HuH-7 (cell line): Measurements from ENCODE around the gene USP53.
A peak's percentile ranks its signal among the peaks of the same experiment; 100 is the strongest.
"Not testable (repeated sequence)": the region's sequence is repeated elsewhere in the genome, so short reads cannot be mapped to it uniquely, and the experiment has no call there.

ENCODE experiments used
- DNase-seq: peaks from one replicate; pipeline ENCODE4 v3.0.0; 2011; ENCODE audit warnings: low spot score

The USP53 gene

GRCh38 chr4:119212234-119212963, at the start of gene USP53:
Gene USP53 (plus strand): TSS chr4:119212713. CDS start chr4:119239760, 27,047 bp downstream.
- DNase-seq, result peak; percentile 80

GRCh38 chr4:119165767-119166166, 46.7 kb upstream of the USP53 start:
- DNase-seq, result no peak

GRCh38 chr4:119170195-119170594, 42.3 kb upstream of the USP53 start:
- no peak for DNase-seq

- no peak for DNase-seq
These were observed 40.3 kb upstream of the USP53 start for GRCh38 chr4:119172223-119172622.

- DNase-seq, result not testable (repeated sequence)
These were observed 38.7 kb upstream of the USP53 start for GRCh38 chr4:119173729-119174361.

- DNase-seq, result no peak
These were observed 33.5 kb upstream of the USP53 start for GRCh38 chr4:119179011-119179410.

GRCh38 chr4:119184128-119184527, 28.4 kb upstream of the USP53 start:
- DNase-seq, result no peak

- no peak for DNase-seq
These were observed 22.9 kb upstream of the USP53 start for GRCh38 chr4:119189638-119190037.

- no peak for DNase-seq
These were observed 22.2 kb upstream of the USP53 start for GRCh38 chr4:119190354-119190753.

- DNase-seq, result no peak
These were observed 21.0 kb upstream of the USP53 start for GRCh38 chr4:119191505-119191904.

GRCh38 chr4:119197772-119198212, 14.7 kb upstream of the USP53 start:
- DNase-seq, result no peak

- no peak for DNase-seq
These were observed 7.6 kb upstream of the USP53 start for GRCh38 chr4:119204916-119205315.

GRCh38 chr4:119205690-119206089, 6.8 kb upstream of the USP53 start:
- no peak for DNase-seq

GRCh38 chr4:119206178-119206577, 6.3 kb upstream of the USP53 start:
- DNase-seq, result no peak

GRCh38 chr4:119207051-119207450, 5.5 kb upstream of the USP53 start:
- no peak for DNase-seq

GRCh38 chr4:119209077-119209476, 3.4 kb upstream of the USP53 start:
- no peak for DNase-seq

GRCh38 chr4:119209586-119209985, 2.9 kb upstream of the USP53 start:
- DNase-seq, result no peak

- DNase-seq, result no peak
These were observed 1.7 kb upstream of the USP53 start for GRCh38 chr4:119210775-119211174.

GRCh38 chr4:119211867-119212233, 663 bp upstream of the USP53 start:
- no peak for DNase-seq

GRCh38 chr4:119212964-119213606, 572 bp downstream of the USP53 start:
- peak; percentile 53 for DNase-seq

- DNase-seq, result no peak
These were observed 5.6 kb downstream of the USP53 start for GRCh38 chr4:119218093-119218492.

- DNase-seq, result no peak
These were observed 8.9 kb downstream of the USP53 start for GRCh38 chr4:119221412-119221811.

- DNase-seq, result no peak
These were observed 15.2 kb downstream of the USP53 start for GRCh38 chr4:119227690-119228089.
